Stimulated activated CD4-positive, alpha-beta T cell treated with anti-CD3 and anti-CD28 coated beads, Interleukin-4, amount 100 ng/mL, for 4 hours (primary cell): Measurements from ENCODE around the gene MICAL1.

ENCODE experiments used
- DNase-seq, 2 experiments: peaks; one replicate each; pipeline ENCODE4 v3.0.0-alpha.2; 2020

Gene MICAL1

DNA sequence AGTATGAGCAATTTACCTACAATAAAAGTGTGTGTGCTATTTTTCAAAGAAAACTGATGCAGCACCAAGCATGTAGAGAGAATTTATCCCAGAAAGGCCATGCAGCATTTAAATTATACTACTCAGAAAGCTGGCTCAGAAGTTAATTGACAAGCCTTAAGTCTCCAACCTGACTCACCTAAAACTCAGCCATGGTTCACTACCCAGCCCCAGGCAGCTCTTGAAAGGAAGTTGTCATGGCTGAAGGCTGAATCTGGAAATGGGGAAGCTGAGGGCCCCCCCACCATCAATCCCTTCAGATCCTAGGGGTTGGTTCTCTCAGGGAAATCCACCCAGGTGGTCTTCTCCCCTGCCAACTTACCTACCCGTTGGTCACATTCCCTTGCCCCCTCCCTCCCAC is 34.8 kb downstream of the MICAL1 start:
- no peak for DNase-seq

DNA sequence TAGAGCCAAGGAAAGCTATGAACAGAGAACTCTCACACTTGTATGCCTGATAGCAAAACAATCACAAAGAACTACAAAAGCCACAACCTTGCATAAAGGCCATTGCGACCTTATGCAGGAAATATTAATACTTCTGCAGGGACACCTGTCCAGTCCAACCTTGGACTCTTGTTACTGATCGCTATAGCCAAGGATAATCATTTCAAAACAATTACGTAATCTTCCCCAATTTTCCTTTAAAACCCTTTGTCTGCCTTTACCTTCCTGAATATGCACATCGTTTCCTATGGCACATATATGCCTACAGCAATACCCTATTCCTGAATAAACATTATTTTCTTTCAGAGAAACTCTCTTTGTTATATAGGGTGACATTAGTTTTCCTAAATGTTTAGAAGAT is 37.9 kb downstream of the MICAL1 start:
- no peak for DNase-seq

DNA sequence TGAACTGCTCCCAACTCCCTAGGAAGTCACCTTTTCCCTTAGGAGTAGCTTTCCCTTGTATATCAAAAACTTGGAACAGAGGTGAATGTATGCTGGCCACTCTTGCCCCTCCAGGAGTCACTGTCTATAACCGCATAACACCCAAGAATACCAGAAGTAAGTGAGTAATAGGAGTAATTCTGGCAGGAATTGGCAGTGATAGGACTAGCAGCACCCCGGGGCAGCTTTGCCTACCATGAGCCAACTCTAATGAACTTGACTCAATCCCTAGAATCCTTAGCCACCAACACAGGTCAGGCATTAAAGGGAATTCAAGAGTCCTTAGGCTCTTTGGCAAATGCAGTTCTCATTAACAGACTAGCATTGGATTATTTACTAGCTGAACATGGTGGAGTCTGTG is 44.5 kb downstream of the MICAL1 start:
- DNase-seq = no peak

DNA sequence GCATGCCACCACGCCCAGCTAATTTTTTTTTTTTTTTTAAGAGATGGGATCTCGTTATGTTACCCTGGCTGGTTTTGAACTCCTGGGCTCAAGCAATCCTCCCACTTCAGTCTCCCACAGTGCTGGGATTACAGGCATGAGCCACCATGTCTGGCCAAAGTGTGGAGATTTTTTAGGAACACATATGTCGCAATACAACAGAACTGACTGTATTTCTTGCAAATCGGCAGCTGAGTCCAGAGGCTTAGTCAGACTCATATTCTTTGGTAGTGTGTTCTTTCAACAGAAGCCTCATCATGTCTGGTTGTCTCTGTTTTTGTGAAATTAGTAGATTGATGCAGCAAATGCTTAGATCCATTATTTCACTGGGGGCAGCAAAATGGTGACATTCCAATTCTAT is 49.4 kb downstream of the MICAL1 start:
- no peak for DNase-seq

DNA sequence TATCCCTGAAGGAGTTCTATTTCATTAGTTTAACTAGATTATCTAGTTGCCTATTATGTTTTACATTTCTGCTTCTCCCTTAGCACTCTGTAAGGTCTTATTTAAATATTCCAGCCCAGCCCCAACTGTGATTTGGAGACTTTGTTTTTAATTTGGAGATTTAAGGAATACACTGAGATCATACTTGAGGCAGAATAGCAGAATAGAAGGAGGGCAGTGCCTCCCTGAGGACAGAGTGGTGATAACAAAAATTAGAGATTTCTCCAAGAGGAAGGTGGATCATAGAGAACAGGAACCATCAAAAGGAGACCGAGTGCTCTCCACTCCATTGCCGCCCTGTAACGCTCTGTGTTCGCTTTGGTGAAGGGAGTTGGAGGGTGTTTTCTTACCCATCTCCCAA is 58.6 kb downstream of the MICAL1 start:
- DNase-seq = no peak

DNA sequence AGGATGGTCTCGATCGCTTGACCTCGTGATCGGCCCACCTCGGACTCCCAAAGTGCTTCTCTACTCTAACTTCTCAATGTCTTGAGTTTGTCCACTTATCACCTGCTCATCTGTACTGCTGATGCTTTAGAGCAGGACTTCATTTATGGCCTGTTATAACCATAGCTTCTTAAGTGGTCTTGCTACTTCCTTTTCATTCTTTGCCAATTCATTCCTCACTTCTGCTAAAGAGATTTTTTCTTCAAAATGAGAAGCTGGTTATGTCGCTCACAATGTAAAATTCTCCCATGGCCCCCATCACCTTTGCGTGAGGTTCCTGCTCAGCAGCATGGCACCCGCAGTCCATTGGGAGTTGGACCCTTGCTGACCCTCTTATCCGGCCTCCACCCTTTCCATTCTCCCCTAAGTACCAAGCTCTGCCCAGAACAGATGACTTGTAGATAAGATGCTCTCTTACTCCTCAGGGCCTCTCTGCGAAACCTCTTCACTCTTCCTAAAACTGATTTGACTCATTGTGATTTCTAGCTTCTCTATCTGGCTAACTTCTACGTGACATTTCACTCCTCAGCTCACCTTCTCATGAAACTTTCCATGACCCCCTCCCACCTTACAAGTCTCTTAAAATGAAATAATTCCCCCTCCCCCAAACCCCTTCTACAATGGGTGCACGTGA is 59.4 kb downstream of the MICAL1 start:
- no peak for DNase-seq
